ENCODE measurements around the gene TARBP1.

Gene TARBP1

GRCh38 chr1:234375672-234376071, 103.3 kb downstream of the TARBP1 start:
- TF ChIP-seq CTCF (IDR thresholded peaks at IDR 0.05; ENCODE audit: low read length, missing control alignments): no peak
- no peak overlapping the region for H3K4me3 ChIP-seq (replicated peaks; ENCODE audit: low read depth, low read length)
- DNase-seq (ENCODE audit: low read depth): no peak

GRCh38 chr1:234373959-234374254, 105.1 kb downstream of the TARBP1 start:
- peak overlapping the region; percentile 81 for H3K4me3 ChIP-seq (replicated peaks; ENCODE audit: low read depth, low read length)
- no peak for DNase-seq (ENCODE audit: low read depth)
- TF ChIP-seq CTCF (IDR thresholded peaks at IDR 0.05; ENCODE audit: low read length, missing control alignments): no peak

GRCh38 chr1:234373064-234373958, 105.7 kb downstream of the TARBP1 start, which contains the start of gene COA6:
COA6 (plus strand) TSS chr1:234373456; CDS start chr1:234373467, 11 bp downstream.
- peak; percentile 98 for DNase-seq (ENCODE audit: low read depth)
- TF ChIP-seq CTCF (IDR thresholded peaks at IDR 0.05; ENCODE audit: low read length, missing control alignments): no peak
- H3K4me3 ChIP-seq (replicated peaks; ENCODE audit: low read depth, low read length): peak within 1 kb of the TSS; percentile 81

- H3K4me3 ChIP-seq (replicated peaks; ENCODE audit: low read depth, low read length): peak overlapping the region; percentile 81
- TF ChIP-seq CTCF (IDR thresholded peaks at IDR 0.05; ENCODE audit: low read length, missing control alignments): no peak
- DNase-seq (ENCODE audit: low read depth): no peak
Observed at GRCh38 chr1:234372011-234372757, 106.8 kb downstream of the TARBP1 start.

- no peak overlapping the region for H3K4me3 ChIP-seq (replicated peaks; ENCODE audit: low read depth, low read length)
- no peak for DNase-seq (ENCODE audit: low read depth)
- no peak for TF ChIP-seq CTCF (IDR thresholded peaks at IDR 0.05; ENCODE audit: low read length, missing control alignments)
Observed at GRCh38 chr1:234371414-234371813, 107.6 kb downstream of the TARBP1 start.

GRCh38 chr1:234369784-234370183, 109.2 kb downstream of the TARBP1 start:
- peak; percentile 57 for DNase-seq (ENCODE audit: low read depth)
- no peak for TF ChIP-seq CTCF (IDR thresholded peaks at IDR 0.05; ENCODE audit: low read length, missing control alignments)
- H3K4me3 ChIP-seq (replicated peaks; ENCODE audit: low read depth, low read length): no peak overlapping the region

Data from fibroblast of pulmonary artery (primary cell).